HG02938 (cell line): Measurements from ENCODE around the gene NCR3LG1.
"Not testable (repeated sequence)": the region's sequence is repeated elsewhere in the genome, so short reads cannot be mapped to it uniquely, and the experiment has no call there.

ENCODE experiments used
- ATAC-seq: cut with Tn5 transposase; IDR thresholded peaks from one replicate; pipeline ENCODE4 v1.9.1; 2021; ENCODE audit warnings: mild to moderate bottlenecking, moderate library complexity; ENCODE audit not compliant: unreplicated experiment

NCR3LG1 gene

DNA sequence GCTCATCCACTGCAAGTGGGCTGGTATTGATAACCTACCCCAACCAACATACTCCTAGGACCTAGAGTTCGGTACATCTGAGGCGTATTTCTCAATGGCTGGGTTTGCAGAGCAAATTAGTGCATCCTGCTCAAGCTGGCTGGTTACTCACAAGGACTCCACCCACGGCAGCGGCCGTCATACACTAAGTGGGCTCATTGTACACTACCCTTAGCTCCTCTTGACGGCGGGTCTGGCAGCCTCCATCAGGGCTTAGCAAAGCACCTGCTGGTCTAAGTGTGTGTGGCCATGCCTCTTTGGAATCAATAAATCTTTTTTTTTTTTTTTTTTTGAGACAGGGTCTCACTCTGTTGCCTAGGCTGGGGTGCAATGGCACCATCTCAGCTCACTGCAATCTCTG is 57.0 kb downstream of the NCR3LG1 start:
- no peak for ATAC-seq

GRCh38 chr11:17410606-17411379 is 59.2 kb downstream of the NCR3LG1 start:
- no peak for ATAC-seq

DNA sequence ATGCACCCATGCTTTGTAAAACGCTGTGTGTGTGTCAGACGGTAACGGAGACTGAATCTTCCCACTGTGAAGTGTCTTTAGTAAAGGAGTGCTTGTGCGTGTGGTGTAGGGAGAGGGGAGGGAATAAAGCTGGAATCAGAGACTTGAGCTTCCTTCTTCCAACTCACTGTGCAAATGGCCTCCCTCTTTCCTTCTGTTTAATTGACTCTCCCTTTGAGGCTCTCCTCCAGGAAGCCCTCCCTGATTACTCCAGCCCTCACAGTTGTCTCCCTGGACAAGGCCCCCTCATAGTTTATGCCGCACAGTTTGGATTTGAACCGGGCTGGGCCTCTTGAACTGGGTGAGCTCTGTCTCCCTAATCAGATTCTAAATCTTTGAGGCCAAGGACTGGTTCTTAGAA is 59.8 kb downstream of the NCR3LG1 start:
- ATAC-seq = no peak

- ATAC-seq = no peak
Measured at GRCh38 chr11:17412488-17413180, 61.0 kb downstream of the NCR3LG1 start.

- no peak for ATAC-seq
Measured at GRCh38 chr11:17413414-17414316, 62.1 kb downstream of the NCR3LG1 start.

- ATAC-seq = no peak
Measured at GRCh38 chr11:17414317-17414737, 62.7 kb downstream of the NCR3LG1 start.

DNA sequence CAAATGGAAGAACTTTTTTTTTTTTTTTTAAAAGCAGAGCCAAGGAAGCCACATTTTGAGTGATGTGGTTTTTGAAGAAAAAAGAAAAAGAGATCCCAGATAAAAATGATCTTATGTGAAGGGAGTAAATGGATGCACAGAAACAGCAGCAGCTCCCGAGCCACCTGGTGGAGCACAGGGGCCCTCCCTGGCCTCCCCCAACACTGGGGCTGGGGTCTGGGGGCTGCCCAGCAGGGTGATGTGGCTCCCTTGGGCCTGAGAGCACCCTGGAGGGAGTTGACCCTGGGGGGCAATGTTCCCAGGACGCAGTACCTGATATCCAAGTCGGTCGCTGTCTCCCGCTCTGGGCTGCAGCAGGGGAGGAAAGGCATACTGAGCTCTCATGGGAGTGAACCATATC is 63.4 kb downstream of the NCR3LG1 start:
- no peak for ATAC-seq

DNA sequence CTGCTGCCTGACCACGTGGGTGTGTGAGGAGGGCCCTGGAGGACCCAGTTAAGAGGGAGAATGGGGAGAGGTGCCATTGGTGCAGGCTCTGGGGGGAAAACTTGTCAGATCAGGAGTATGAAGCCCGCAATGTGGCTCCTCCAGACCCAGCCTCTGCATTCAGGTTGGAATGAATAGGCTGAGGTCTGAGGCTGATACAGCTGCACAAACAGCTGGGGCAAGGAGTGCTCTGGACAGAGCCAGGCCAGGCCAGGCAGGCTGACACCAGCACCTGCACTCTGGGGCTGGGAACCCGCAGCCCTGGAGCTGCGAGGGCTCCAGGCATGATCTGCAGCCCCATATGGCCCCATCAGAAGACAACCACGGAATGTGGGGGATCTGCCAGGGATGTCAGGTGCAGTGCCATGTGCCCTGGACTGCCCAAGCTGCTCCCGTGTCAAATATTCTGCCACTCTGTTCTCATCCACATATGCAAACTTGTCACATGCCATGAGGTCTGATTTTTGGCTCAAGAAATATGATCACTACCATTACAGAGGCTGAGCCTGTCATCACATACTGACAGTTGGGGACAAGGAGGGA is 64.0 kb downstream of the NCR3LG1 start:
- ATAC-seq = no peak

DNA sequence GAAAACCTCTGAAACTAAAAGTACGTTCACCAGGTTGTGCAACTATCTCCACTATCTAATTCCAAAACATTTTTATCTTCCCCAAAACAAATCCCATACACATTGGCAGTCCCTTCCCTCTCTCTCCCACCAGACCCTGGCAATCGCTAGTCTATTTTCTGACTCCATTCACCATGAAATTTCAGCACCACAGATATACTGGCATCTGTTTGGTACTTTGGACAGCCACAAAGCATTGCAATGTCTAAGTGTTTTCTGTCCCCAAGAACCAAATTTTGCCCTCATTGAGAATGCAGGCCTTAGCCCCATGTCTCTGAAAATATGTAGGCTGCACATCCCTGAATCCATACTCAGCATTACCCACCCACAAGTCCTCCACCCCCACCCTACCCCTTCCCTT is 64.9 kb downstream of the NCR3LG1 start:
- no peak for ATAC-seq

- no peak for ATAC-seq
Measured at GRCh38 chr11:17418444-17419081, 67.0 kb downstream of the NCR3LG1 start.

- ATAC-seq = no peak
Measured at GRCh38 chr11:17421781-17422180, 70.2 kb downstream of the NCR3LG1 start.

DNA sequence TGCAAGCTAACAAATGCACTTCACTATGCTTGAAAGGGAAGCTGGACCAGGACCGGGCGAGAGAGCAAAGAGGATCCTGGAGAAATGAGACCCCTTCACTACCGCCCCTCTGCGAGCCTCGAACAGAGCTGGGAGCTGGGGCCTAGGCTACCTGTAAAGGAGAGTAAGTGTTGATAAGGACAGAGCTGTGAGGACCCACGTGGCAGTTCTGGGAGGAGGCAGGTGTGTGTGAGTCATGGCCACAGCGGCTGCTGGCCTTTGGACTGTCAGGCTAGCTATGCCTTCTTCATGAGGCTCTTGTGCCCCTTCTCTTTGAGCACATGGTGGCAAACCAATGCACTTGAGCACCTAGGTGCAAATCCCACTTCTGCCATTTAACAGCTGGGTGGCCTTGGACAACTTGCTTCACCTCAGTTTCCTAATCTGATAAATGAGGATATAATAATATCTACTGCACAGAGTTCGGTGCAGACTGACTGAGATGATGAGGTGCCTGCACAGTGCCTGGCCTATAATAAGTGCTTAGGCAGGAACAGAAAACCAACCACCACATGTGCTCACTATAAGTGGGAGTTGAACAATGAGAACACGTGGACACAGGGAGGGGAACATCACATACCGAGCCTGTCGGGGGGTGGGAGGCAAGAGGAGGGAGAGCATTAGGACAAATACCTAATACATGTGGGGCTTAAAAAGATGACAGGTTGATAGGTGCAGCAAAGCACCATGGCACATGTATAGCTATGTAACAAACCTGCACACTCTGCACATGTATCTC is 72.1 kb downstream of the NCR3LG1 start:
- no peak for ATAC-seq

DNA sequence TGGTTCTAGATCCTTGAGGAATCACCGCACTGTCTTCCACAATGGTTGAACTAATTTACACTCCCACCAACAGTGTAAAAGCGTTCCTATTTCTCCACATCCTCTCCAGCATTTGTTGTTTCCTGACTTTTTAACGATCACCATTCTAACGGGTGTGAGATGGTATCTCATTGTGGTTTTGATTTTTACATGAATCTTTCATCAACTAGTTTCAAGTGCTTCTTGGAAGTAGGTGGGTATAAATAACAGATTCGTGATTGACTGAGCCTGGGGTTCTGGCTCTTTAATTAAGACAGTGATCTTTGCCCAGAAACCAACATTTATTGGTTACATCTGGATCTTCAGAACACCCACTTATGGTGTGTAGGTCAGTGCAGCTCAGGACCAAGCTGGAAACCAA is 74.6 kb downstream of the NCR3LG1 start:
- ATAC-seq = not testable (repeated sequence)
